NCI-H226 (cell line): ENCODE data around the gene PSD2.

ENCODE experiments used
- DNase-seq: peaks from one replicate; pipeline ENCODE4 v3.0.0-alpha.2; 2015

The PSD2 gene

DNA sequence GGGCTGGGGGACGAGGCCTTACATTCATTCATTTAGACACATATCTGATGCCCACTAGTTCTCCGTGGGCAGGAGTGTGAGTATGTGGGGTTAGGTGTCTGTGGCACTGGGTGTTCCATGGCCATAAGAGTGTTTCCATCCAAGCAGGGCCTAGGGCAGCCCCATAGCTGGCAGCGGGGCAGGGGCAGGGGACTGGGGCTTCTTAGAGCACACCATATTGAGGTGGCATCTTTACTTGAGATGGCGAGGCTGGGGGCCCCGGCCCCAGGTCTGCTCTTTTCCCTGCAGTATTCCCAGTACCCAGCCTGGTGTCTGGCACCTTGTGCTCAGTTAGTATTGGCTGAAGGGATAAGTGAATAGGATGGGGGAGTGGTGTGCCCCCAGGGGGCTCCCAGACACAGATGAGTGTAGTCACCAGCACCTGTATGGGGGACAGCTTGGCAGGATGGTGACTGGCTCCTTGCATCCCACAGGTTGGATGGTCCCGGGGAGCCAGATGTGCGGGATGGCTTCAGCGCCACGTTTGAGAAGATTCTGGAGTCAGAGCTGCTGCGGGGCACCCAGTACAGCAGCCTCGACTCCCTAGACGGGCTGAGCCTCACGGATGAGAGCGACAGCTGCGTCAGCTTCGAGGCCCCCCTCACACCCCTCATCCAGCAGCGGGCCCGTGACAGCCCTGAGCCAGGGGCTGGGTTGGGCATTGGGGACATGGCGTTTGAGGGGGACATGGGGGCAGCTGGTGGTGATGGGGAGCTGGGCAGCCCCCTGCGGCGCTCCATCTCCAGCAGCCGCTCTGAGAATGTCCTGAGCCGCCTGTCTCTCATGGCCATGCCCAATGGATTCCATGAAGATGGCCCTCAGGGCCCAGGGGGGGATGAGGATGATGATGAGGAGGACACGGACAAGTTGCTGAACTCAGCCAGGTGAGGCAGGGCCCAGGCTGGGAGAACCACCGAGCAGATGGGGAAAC lies 17.5 kb downstream of the PSD2 start:
- DNase-seq = no peak

DNA sequence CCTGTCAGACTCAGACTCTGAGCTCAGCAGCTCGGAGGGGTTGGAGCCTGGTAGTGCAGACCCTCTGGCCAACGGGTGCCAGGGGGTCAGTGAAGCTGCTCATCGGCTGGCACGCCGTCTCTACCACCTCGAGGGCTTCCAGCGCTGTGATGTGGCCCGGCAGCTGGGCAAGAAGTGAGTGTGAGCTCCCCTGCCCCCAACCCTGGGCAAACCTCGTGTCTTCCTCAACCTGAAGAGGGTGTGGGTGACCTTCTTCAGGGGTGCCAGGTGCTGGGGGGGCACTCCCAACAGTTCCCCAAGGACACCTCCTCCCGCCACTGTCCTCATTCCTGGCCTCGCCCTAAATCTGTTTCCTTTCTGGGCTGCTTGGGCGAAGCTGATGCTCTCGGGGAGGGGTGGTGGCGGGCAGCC lies 18.6 kb downstream of the PSD2 start:
- DNase-seq = no peak

DNA sequence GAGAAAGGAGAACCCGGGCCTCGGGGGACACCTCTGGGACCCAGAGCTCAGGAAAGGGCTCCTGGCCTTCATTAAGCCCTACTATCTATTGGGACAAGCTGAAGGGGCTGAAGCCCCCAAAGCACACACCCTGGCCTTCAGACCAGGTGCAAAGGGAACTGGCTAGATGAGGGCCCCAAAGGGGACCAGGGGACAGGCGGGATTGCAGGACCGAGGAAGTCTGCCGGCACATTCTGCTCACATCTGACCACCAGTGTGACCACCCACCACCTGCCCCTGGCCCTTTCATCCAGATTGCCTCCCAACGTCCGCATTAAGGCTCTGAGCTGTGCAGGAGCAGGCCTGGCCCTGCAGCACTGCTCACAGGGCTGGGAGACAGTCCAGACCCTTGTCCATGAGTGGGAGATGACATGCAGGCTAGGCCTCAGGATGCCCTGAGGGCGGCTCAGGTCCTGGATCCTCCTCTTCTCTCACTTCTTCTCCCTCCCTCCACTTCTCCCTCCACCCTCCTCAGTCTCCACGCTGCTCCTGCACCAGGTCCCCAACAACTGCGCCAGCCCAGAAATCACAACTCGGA lies 19.2 kb downstream of the PSD2 start:
- DNase-seq = no peak

DNA sequence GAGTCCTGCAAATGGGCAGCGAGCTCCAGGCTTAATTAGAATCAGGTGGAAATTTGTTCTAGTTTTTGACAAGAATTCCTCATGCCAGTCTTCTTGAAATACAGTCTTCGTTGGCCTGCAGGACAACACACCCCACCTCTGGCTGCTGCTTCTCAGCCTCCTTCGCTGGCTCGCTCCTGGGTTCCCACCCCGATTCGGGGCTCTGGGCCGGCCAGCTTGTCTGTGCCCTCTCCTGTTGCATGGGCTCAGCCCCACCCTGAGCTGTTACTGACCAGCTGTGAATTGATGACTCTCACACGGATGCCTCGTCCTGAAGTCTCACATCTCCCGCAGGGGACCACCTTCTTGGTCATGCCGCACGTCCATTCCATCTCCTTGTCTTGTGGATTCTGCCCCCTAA lies 21.0 kb downstream of the PSD2 start:
- no peak for DNase-seq

DNA sequence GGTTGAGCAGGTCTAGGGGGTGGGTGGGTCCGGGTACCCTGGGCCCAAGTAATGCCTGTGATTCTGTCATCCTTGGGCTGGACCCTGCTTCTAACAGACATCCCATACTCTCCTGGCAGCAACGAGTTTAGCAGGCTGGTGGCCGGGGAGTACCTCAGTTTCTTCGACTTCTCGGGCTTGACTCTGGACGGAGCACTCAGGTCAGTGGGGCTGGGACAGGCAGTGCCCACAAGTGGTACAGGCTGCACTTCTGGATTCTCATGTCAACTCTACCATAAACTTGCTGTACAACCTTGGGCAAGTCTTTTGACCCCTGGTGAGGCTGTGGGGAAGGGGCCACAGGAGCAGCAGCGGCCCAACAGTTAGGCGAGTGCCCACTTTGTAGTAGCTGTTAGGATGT lies 21.8 kb downstream of the PSD2 start:
- DNase-seq = no peak

DNA sequence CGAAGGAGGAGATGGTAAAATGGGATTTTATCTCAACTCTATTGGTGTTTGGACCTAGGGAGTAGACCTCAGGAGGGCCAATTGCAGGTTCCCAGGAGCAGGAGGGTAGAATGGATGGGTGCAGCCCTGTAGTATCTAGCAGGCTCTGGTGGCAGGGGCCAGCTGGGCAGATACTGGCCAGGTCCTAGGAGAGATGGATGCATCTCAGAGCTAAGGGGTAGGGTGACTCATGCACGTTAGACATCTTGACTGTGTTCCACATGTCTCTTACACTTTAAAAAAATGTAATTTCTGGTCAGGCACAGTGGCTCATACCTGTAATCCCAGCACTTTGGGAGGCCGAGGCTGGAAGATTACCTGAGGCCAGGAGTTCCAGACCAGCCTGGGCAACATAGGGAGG lies 22.4 kb downstream of the PSD2 start:
- DNase-seq = no peak

DNA sequence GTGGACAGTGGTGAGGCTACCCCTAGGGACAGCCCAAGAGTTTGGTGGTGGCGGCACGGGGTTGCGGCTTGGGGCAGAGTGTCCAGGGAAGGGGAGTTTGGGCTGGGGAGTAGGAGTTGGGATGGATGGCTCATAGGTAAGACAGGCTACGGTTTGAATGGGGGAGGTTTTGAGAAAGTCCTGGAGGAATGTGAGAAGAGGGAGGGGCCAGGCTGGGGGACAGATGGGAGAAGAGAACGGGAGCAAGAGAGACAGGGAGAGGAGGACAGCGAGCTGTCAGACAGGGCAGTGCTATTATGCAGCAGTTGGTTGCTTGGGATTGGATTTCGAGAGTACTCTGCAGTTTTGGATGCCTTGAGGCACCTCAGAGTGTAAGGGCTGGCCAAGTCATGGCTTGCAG lies 24.5 kb downstream of the PSD2 start:
- DNase-seq = no peak

DNA sequence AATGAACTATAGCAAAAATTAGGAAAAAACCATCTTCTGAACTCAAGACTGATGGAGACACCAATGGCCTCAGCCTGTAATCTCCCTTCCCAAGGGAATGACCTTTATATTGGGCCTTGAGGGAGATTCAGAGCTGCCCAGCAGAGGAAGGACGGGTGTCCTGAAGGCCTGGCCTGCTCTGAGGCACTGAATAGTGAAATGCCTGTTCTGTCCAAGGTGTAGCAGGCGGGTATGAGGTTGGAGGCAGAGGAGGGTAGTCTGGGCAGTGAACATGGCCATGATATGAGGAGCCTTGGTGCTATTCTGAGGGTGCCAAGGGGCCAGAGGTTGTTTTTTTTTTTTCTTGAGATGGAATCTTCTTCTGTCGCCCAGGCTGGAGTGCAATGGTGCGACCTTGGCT lies 25.0 kb downstream of the PSD2 start:
- no peak for DNase-seq

DNA sequence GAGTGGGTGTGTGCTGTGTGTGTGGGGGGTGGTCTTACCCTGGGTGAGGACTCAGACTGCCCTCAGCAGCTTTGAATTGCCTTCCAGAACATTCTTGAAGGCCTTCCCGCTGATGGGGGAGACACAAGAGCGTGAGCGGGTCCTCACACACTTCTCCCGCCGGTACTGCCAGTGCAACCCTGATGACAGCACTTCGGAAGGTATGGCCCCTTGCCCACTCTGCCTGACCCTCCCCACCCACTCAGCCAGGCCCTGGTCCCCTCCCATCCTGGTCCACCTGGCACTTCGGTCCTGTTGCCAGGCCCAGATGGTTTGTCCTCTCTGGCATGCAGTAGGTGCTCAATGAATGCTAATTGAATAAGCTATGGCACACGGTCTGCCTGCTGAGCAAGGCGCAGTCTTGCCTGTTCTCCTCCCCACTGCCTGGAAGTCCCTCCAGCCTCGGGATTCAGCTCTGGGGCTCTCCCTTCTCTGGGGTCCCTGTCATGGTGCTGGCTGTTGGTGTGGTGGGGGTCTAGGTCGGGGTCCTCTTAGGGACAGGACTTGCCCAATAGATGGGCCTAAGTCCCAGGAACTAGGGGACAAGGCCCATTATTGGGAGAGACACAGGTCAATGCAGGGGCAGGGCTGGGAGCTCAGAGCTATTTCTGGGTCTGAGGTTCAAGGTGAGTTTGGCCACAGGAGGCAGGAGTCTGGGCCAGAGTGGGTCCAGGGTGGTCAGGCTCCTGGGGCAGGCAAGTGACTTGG lies 26.4 kb downstream of the PSD2 start:
- DNase-seq = no peak

DNA sequence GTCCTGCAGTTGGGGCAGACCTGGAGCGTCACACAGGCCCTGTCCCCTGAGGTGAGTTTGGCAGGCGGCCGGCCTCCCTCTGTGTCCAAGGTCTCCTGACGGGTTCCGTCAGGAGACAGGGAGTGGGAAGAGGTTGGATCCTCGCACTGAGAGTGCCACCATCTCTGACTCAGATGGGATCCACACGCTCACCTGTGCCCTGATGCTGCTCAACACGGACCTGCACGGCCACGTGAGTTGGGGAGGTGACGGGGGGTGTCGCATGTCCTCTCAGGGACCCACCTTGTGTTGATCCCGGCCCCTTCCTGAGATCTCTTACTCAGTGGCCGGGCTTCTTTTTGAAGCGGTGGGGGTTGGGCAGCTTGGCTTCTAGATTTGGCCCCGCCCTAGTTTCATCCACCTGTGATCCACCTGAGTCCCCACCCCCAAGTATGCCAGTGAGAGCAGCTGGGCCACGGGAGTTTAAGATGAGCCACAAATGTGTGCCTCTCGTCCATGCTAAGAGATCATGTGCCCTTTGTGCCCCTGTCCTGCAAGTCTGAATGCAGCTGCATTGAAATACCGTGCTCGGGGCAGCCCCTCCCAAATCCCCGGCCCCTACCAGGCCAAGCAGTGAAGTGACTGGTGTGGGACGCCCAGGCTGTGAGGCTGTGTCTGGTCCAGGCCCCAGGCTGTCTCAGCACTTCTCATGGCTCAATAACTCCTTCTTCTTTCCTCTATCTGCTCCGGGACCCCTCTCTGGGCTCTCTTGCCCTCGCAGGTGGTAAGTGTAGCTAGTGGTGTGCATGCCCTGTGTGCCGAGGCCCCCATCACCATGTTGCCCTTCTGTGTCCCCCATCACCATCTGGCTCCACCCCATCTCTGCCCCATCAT lies 27.2 kb downstream of the PSD2 start:
- no peak for DNase-seq

DNA sequence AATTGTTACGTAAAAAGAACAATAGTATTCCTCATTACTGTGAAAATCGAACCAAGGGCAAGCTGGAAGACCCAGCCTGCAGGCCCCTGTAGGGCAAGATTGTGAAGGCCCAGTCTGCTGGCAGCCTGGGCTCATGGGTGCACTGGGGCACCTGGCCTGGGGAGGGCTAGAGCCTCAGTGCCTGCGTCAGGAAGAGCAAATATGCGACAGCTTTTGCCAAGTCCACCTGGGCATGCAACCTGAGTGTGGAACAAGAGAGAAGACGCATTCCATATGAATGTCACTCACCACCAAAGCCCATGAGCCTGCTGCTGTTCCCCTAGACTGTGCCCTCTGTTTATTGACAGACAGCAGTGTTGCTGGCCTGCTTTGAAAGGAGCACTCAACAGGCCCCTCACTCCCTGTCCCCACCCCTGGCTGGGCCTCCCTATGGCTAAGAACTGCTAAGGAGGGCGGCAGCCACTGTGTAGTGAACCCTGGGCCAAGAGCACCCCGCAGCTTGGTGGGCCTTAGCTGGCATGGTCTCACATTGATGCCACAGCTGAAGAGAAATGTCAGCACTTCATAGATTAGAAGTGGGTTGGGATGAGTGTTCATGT lies 28.2 kb downstream of the PSD2 start:
- DNase-seq = no peak

DNA sequence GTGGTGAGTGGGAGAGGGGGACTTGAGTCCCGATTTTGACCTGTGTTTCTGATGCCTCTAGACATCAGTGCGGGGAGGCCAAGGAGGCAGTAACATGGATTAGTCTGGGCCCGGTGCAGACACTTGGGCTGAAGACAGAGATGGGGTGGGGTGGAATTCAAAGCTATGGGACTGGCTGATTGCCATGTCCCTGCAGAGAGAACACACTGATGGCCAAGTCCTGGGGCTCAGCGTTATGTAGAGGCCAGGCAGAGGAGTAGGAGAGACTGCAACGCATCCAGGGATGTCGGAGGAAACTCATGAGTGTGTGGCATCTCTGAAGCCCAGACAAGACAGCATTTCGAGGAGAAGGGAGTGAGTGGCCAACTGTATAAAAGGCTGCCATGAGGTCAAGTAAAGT lies 30.1 kb downstream of the PSD2 start:
- no peak for DNase-seq

DNA sequence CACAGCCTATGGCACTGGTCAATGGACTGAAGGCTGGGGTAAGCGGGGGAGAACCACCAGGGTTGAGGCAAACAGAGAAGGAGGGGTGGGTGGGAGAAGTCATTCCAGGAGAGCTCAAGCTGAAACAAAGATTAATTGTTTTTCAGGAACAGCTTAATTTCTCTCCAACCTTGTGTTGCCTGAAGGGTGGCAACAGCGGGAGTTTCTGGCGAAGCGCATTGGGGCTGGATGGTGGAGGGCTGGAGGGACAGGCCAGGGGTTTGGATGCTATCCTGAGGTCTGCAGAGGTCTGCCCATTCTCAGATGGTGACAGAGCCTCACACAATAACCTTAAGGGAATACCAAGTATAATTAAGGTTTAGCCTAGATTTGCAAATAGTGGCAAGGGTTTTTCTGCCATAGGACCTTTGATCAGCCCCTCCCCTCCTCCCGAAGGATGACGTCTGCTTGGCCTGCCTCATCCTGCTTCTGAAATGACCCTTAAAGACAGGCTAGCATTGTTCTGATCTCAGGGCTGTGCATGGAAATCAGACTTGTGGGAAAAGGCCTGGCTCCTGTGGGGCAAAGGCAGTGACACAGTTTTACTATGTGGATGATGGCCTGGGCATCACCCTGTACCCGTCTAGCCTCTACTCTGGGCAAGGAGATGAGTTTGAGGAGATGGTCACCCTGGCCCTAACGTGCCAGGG lies 32.7 kb downstream of the PSD2 start:
- DNase-seq = no peak

DNA sequence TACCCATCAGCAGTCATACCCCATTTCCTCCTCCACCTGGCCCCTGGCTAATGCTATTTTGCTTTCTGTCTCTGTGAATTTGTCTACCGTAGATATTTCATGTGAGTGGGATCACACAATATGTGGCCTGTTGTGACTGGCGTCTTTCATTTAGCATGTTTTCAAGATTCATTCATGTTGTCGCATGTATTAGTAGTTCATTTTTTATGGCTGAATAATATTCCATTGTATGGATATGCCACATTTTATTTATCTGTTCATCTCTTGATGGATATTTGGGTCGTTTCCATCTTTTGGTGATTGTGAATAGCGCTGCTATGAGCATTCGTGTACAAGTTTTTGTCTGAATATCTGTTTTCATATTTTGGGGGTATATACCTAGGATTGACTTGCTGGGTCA lies 33.9 kb downstream of the PSD2 start:
- DNase-seq = no peak

DNA sequence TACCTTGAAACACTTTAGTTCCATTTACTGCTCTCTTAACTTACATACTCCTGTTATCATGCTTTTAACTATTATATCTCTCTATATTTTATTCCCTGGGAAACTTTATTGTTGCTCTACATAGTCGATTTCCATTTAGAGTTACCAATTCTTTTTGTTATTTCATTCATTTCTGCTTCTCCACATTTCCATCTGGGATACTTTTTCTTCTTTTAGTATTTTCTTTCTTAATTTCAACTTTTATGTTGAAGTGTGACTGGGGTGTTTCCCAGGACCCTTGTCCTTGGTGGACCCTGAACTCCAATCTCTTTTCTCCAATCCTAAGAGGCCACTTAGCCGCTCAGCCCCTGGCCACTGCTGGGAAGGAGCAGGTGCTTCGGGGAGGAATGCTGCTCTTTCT lies 36.0 kb downstream of the PSD2 start:
- DNase-seq = no peak

DNA sequence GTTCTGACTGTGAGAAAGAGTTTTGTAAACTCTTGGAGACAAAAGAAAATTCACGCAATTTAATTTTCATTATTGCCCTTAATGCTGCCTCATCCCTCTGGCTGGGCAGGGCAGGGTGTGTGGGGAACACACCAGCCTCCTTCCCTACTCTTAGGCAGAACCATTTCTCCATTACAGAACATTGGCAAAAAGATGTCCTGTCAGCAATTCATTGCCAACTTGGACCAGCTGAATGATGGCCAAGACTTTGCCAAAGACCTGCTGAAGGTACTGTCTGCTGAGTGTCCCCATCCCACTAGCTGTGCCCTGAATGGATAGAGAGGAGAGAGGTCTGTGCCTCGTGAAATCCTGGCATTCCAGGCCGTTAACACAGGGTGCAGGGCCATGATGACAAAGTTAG lies 37.9 kb downstream of the PSD2 start:
- DNase-seq = no peak

DNA sequence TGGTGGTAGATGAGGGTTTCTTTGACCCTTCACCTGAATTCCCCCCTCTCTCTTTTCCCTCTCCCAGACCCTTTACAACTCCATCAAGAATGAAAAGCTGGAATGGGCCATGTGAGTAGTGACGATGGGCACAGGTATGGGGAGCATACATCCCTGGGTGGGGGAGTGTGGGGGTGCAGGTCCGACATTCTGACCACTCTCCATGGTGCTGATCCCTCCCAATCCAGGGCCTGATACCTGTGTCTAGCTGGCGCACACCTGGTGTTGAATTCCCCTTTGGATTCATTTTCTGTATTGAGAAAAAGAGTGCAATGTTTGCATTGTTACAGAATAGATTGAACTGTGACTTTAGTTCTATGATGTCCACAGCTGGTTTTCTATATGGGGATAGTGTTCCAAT lies 40.0 kb downstream of the PSD2 start:
- no peak for DNase-seq

DNA sequence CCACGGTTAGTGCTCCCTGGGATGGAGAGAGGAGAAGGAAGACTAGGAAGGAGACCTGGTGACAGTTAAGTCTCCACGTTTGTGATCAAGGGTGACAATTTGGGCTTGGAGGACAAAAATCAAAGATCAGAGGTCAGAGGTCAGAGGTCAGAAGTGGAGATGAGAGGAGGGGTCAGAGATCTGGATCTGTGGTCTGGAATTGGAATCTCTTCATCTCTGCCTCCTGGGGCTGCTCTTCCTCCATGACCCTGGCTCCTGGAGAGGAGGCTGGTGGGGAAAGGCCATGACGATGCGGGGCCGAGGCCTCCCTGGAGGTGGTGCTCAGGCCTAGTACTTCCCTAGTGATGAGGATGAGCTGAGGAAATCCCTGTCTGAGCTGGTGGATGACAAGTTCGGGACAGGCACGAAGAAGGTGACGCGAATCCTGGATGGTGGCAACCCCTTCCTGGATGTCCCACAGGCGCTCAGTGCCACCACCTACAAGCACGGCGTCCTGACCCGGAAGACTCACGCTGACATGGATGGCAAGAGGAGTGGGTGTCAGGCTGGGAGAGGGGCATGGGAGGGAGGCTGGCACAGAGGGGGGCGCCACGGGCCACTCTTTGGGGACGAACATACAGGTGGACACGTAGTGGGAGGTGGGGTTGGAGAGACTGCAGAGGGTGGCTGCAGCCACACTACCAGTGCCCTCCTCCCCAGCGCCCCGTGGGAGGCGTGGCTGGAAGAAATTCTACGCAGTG lies 41.0 kb downstream of the PSD2 start:
- no peak for DNase-seq

DNA sequence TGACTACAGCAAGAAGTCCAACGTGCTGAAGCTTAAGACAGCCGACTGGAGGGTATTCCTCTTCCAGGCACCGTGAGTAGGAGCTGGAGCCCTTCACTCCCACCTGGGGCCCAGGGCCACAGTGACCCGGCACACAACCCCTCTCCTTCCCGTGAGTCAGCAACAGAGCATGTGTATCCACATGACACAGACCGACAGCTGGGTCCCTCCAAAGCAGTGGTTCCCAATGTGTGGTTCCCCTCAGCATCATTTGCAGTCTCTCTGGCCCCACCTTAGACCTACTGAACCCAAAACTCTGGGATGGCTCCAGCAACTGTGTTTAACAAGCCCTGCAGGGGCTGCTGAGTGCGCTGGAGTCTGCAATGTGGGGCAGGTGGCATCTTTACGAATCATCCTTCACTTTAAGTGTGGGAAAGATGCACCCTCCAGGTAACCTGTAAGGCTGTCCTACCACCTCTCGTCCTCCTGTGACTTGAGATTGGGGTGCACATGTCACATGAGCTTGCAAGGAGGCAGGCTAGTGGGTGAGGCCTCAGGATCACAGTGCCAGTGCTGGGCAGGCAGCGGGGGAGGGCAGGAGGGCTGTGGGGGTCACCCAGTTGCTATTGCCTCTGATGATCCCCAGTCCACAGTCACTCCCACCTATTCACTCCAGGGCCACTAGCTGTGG lies 42.2 kb downstream of the PSD2 start:
- DNase-seq = no peak

DNA sequence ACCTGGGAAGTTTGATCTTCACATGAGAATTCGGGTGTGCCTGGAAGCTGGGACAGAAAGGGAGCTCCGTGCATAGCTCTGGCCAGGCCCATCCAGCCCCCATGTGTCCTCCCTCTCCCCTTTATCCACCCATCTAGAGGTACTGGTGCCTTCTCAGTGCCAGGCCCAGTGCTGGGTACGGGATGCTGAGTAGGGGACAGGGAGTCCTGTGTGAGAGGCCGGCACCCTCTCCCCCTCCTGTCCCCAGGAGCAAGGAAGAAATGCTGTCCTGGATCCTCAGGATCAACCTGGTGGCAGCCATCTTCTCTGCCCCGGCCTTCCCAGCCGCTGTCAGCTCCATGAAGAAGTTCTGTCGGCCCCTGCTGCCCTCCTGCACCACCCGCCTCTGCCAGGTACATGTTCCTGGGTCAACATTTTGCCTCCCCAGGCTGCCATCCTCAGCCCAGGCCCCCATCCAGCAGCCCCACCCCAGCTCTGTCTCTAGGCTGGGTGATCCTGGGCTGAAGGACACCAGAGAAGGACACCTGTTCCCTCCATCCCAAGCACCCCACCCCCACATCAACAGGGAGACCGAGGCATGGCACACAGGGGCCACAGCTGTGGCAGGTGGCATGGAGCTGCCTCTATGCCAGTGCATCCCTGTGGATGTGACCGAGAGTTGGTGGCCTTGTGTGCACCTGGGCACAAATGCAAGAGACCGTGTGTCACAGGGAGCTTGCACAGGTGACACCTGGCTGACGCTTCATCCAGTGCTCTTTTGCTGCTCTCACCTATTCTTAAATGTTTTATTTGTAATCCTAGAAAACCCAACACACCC lies 43.0 kb downstream of the PSD2 start:
- DNase-seq = no peak
